PC-3 (cell line): Measurements from ENCODE around the gene PTPA.

Source experiments
- EZH2 ChIP-seq: fragments of 300-600 bp; sonication (generic); IDR thresholded peaks from one replicate; pipeline ENCODE4 v1.6.1; 2017; ENCODE audit warnings: antibody characterized with exemption, mild to moderate bottlenecking, low read length; ENCODE audit not compliant: unreplicated experiment
- TF ChIP-seq, protein P1 (sequence below): fragments of 300-600 bp; sonication (generic); conservative IDR thresholded peaks from 2 replicates; pipeline ENCODE4 v1.5.1; 2017; ENCODE audit warnings: antibody characterized with exemption, low read depth, mild to moderate bottlenecking, low read length

DNA sequence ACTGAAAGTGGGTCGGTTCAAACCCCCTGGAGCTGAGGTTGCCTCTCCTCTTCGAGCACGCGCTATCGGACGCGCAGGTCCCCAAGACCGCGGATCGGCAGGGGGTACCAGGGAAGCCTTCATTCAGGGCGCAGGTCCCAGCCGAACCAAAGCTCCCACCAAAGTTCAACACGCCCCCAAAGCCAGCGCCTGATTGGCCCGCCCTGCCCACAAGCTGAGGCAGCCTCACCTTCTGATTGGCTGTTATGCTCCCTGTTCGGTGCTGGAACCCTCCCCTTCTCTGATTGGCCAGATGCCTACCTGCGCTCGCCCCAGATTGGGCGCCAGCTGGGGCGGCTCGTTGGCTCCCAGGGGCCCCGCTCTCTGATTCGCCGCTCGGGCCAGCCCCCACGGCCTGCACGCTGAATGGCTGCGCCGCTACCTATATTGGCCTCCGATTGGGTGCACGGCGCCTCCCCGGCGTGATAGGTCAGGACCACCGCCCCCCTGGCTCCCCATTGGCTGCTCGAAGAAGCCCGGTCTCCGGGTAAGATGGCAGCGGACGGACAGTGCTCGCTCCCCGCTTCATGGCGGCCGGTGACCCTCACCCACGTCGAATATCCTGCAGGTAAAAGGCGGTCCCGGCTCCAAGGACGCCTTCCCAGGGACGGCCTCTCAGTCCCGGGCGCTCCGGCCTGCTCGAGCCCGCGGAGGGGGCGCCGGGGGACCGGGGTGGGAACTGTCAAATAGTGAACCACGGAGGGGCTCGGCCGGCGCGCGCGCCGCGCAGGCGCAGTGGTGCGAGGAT is 30.4 kb upstream of the PTPA start, which contains the start of gene DOLPP1:
- TF ChIP-seq, protein P1, sequence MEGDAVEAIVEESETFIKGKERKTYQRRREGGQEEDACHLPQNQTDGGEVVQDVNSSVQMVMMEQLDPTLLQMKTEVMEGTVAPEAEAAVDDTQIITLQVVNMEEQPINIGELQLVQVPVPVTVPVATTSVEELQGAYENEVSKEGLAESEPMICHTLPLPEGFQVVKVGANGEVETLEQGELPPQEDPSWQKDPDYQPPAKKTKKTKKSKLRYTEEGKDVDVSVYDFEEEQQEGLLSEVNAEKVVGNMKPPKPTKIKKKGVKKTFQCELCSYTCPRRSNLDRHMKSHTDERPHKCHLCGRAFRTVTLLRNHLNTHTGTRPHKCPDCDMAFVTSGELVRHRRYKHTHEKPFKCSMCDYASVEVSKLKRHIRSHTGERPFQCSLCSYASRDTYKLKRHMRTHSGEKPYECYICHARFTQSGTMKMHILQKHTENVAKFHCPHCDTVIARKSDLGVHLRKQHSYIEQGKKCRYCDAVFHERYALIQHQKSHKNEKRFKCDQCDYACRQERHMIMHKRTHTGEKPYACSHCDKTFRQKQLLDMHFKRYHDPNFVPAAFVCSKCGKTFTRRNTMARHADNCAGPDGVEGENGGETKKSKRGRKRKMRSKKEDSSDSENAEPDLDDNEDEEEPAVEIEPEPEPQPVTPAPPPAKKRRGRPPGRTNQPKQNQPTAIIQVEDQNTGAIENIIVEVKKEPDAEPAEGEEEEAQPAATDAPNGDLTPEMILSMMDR, result no peak
- no peak for TF ChIP-seq EZH2
